OCI-LY1 (cell line): ENCODE measurements around the gene SUN5.

Experiments used
- H2AFZ ChIP-seq: fragments of 200-600 bp; sonication (generic), shearing (Covaris generic); 2 replicates; pipeline ENCODE4 v1.6.0; 2014; ENCODE audit warnings: antibody characterized with exemption, mild to moderate bottlenecking, low read length
- H3F3A ChIP-seq: fragments of 200-600 bp; sonication (generic), shearing (Covaris generic); 2 replicates; pipeline ENCODE4 v1.6.0; 2014; ENCODE audit warnings: mild to moderate bottlenecking, antibody characterized with exemption, low read length, moderate library complexity; ENCODE audit not compliant: insufficient read depth
- H3K27ac ChIP-seq: fragments of 200-600 bp; sonication (generic); 2 replicates; pipeline ENCODE4 v1.5.1; 2014; ENCODE audit warnings: low read length, mixed run types, mild to moderate bottlenecking, low read depth; ENCODE audit not compliant: poor library complexity, severe bottlenecking
- H3K27me3 ChIP-seq: fragments of 200-600 bp; sonication (generic); 2 replicates; pipeline ENCODE4 v1.6.0; 2014; ENCODE audit warnings: antibody characterized with exemption, mild to moderate bottlenecking, low read length, moderate library complexity; ENCODE audit not compliant: insufficient read depth
- H3K36me3 ChIP-seq: fragments of 200-600 bp; sonication (generic); 2 replicates; pipeline ENCODE4 v1.6.1; 2014; ENCODE audit warnings: mild to moderate bottlenecking, antibody characterized with exemption, low read length, moderate library complexity, mixed read lengths; ENCODE audit not compliant: insufficient read depth
- H3K4me1 ChIP-seq: fragments of 200-600 bp; sonication (generic); 2 replicates; pipeline ENCODE4 v1.5.1; 2014; ENCODE audit warnings: mild to moderate bottlenecking, low read length, moderate library complexity; ENCODE audit not compliant: insufficient read depth, severe bottlenecking
- H3K4me2 ChIP-seq: fragments of 200-600 bp; sonication (generic), shearing (Covaris generic); 2 replicates; pipeline ENCODE4 v1.6.1; 2014; ENCODE audit warnings: low read length
- H3K4me3 ChIP-seq: fragments of 200-600 bp; sonication (generic); 2 replicates; pipeline ENCODE4 v1.5.1; 2014; ENCODE audit warnings: low read length, low read depth, mild to moderate bottlenecking, mixed read lengths; ENCODE audit not compliant: poor library complexity, severe bottlenecking
- H3K79me2 ChIP-seq: fragments of 200-600 bp; shearing (Covaris generic); 2 replicates; pipeline ENCODE4 v1.6.1; 2016; ENCODE audit warnings: mixed run types, low read length, mixed read lengths; ENCODE audit not compliant: insufficient read depth
- H3K9ac ChIP-seq: fragments of 200-600 bp; sonication (generic), shearing (Covaris generic); 2 replicates; pipeline ENCODE4 v1.6.1; 2014; ENCODE audit warnings: mild to moderate bottlenecking, low read length, mixed read lengths
- H3K9me2 ChIP-seq: fragments of 200-600 bp; sonication (generic), shearing (Covaris generic); 2 replicates; pipeline ENCODE4 v1.6.1; 2014; ENCODE audit warnings: low read depth, mild to moderate bottlenecking, low read length, mixed read lengths
- H3K9me3 ChIP-seq: fragments of 200-600 bp; shearing (Covaris generic); 2 replicates; pipeline ENCODE4 v1.6.1; 2014; ENCODE audit warnings: low read length, mixed read lengths
- H4K20me1 ChIP-seq: fragments of 200-600 bp; sonication (generic), shearing (Covaris generic); 2 replicates; pipeline ENCODE4 v1.6.0; 2016; ENCODE audit warnings: mild to moderate bottlenecking, low read length; ENCODE audit not compliant: insufficient read depth
- CTCF ChIP-seq: fragments of 200-600 bp; sonication (generic), shearing (Covaris generic); IDR thresholded peaks from 2 replicates; pipeline ENCODE4 v1.5.1; 2017; ENCODE audit warnings: mild to moderate bottlenecking, antibody characterized with exemption, low read length, moderate library complexity, mixed read lengths
- EZH2 ChIP-seq: fragments of 200-600 bp; sonication (generic), shearing (Covaris generic); IDR thresholded peaks from 2 replicates; pipeline ENCODE4 v1.8.0; 2017; ENCODE audit warnings: borderline replicate concordance, mixed run types, mild to moderate bottlenecking, antibody characterized with exemption, low read length, moderate library complexity, mixed read lengths

The SUN5 gene

GRCh38 chr20:32980990-32981389 lies 23.2 kb downstream of the SUN5 start:
- no peaks in the 10 kb centered on the region for H3K9me3 ChIP-seq
- no peaks in the 10 kb centered on the region for H3K4me1 ChIP-seq
- no peaks in the 10 kb centered on the region for H3K36me3 ChIP-seq
- no peak overlapping the region for H3K4me2 ChIP-seq
- H3K27ac ChIP-seq: no peak overlapping the region
- H3K9ac ChIP-seq: no peak overlapping the region
- H3K4me3 ChIP-seq: no peak overlapping the region
- H4K20me1 ChIP-seq: no peaks in the 10 kb centered on the region
- H3K79me2 ChIP-seq: no peaks in the 10 kb centered on the region
- H2AFZ ChIP-seq: no peak overlapping the region
- no peaks in the 10 kb centered on the region for H3K9me2 ChIP-seq
- no peaks in the 10 kb centered on the region; the same call in none of the 2 replicates for H3K27me3 ChIP-seq
- no peak for TF ChIP-seq CTCF
- TF ChIP-seq EZH2: no peak
- no peaks in the 10 kb centered on the region for H3F3A ChIP-seq

- Histone ChIP-seq H3K4me3 (no peak overlapping the region), H3K4me1 (no peaks in the 10 kb centered on the region), H3K27ac (no peak overlapping the region), H3F3A (no peaks in the 10 kb centered on the region), H3K79me2 (no peaks in the 10 kb centered on the region), H3K9me3 (no peaks in the 10 kb centered on the region), H2AFZ (no peak overlapping the region), H3K9ac (no peak overlapping the region), H4K20me1 (no peaks in the 10 kb centered on the region), H3K27me3 (no peaks in the 10 kb centered on the region; the same call in none of the 2 replicates), H3K4me2 (no peak overlapping the region), H3K9me2 (no peaks in the 10 kb centered on the region), H3K36me3 (no peaks in the 10 kb centered on the region)
- TF ChIP-seq CTCF (no peak), EZH2 (no peak)
Measured at GRCh38 chr20:32980131-32980941, 23.9 kb downstream of the SUN5 start.

GRCh38 chr20:32979201-32979998 lies 24.8 kb downstream of the SUN5 start:
- no peaks in the 10 kb centered on the region for H3K4me1 ChIP-seq
- H4K20me1 ChIP-seq: no peaks in the 10 kb centered on the region
- no peak overlapping the region for H3K9ac ChIP-seq
- no peak overlapping the region for H3K27ac ChIP-seq
- no peaks in the 10 kb centered on the region for H3K9me2 ChIP-seq
- no peaks in the 10 kb centered on the region for H3K9me3 ChIP-seq
- no peak overlapping the region for H3K4me2 ChIP-seq
- no peaks in the 10 kb centered on the region for H3K36me3 ChIP-seq
- no peaks in the 10 kb centered on the region for H3F3A ChIP-seq
- no peak overlapping the region for H3K4me3 ChIP-seq
- no peaks in the 10 kb centered on the region; the same call in none of the 2 replicates for H3K27me3 ChIP-seq
- TF ChIP-seq EZH2 (no peak), CTCF (no peak)
- H3K79me2 ChIP-seq: no peaks in the 10 kb centered on the region
- no peak overlapping the region for H2AFZ ChIP-seq
